Measurements from ENCODE around the gene SETD2.

SETD2 gene

GRCh38 chr3:47112997-47113396 is 50.9 kb downstream of the SETD2 start:
- no peak for TF ChIP-seq CTCF (IDR thresholded peaks at IDR 0.05)
- DNase-seq (ENCODE audit: low spot score) = no peak
- Histone ChIP-seq H3K27ac (no peak overlapping the region), H3K4me3 (no peak overlapping the region)

GRCh38 chr3:47109393-47109792 is 54.5 kb downstream of the SETD2 start:
- Histone ChIP-seq H3K27ac (no peak overlapping the region), H3K4me3 (no peak overlapping the region)
- no peak for TF ChIP-seq CTCF (IDR thresholded peaks at IDR 0.05)
- no peak for DNase-seq (ENCODE audit: low spot score)

GRCh38 chr3:47108546-47108945 is 55.4 kb downstream of the SETD2 start:
- H3K27ac ChIP-seq = no peak overlapping the region
- H3K4me3 ChIP-seq = no peak overlapping the region
- TF ChIP-seq CTCF (IDR thresholded peaks at IDR 0.05) = no peak
- DNase-seq (ENCODE audit: low spot score) = no peak

- no peak overlapping the region for H3K4me3 ChIP-seq
- TF ChIP-seq CTCF (IDR thresholded peaks at IDR 0.05) = no peak
- no peak overlapping the region for H3K27ac ChIP-seq
- no peak for DNase-seq (ENCODE audit: low spot score)
Observed at GRCh38 chr3:47104259-47104658, 59.7 kb downstream of the SETD2 start.

GRCh38 chr3:47103619-47104018 is 60.3 kb downstream of the SETD2 start:
- no peak for DNase-seq (ENCODE audit: low spot score)
- TF ChIP-seq CTCF (IDR thresholded peaks at IDR 0.05) = no peak
- Histone ChIP-seq H3K27ac (no peak overlapping the region), H3K4me3 (no peak overlapping the region)

- Histone ChIP-seq H3K27ac (no peak overlapping the region), H3K4me3 (no peak overlapping the region)
- no peak for TF ChIP-seq CTCF (IDR thresholded peaks at IDR 0.05)
- DNase-seq (ENCODE audit: low spot score) = no peak
Observed at GRCh38 chr3:47102081-47102600, 61.8 kb downstream of the SETD2 start.

GRCh38 chr3:47098910-47099309 is 65.0 kb downstream of the SETD2 start:
- Histone ChIP-seq H3K4me3 (no peak overlapping the region), H3K27ac (no peak overlapping the region)
- DNase-seq (ENCODE audit: low spot score) = no peak
- no peak for TF ChIP-seq CTCF (IDR thresholded peaks at IDR 0.05)

All from coronary artery (tissue), 2 donors.